Cardiac fibroblast (primary cell): ENCODE results near the gene DCC.

Experiments used
- DNase-seq, 2 donors: peaks; one replicate each; pipeline versions ENCODE4 v3.0.0 to v3.0.0-alpha.2; 2010; ENCODE audit warnings: low read depth in 2 of 2
- H3K4me3 ChIP-seq, 2 donors: replicated peaks in 1 of 2; 1 replicate in 1 of 2; 2 replicates in 1 of 2; pipeline ENCODE4 v1.5.1; 2011; ENCODE audit warnings: low read depth in 2 of 2, low read length in 2 of 2, mild to moderate bottlenecking in 2 of 2, moderate library complexity in 1 of 2
- TF ChIP-seq, protein P1 (sequence below): IDR thresholded peaks from one replicate; pipeline ENCODE4 v1.5.1; 2011; ENCODE audit warnings: low read depth, mild to moderate bottlenecking, low read length, inconsistent platforms

Gene DCC

DNA sequence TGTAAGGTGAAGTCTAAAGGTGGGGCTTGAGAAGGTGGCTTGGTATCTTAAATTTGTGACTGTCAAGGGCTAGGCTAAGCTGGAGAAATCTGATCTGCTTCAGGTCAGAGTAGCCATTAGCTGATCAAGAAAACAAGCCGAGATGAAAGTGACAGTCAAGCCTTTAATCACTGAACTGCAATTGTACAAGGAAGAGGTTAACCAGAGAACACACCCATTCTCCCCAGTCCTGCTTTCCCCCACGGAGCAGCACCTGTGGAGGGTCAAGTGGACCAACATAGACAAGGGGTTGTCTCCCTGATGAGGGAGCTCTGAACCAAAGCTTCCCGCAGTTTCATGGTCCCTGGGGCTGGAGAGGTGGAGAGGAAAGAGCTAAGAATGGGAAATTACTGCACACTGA lies 901.2 kb downstream of the DCC start:
- TF ChIP-seq, protein P1, sequence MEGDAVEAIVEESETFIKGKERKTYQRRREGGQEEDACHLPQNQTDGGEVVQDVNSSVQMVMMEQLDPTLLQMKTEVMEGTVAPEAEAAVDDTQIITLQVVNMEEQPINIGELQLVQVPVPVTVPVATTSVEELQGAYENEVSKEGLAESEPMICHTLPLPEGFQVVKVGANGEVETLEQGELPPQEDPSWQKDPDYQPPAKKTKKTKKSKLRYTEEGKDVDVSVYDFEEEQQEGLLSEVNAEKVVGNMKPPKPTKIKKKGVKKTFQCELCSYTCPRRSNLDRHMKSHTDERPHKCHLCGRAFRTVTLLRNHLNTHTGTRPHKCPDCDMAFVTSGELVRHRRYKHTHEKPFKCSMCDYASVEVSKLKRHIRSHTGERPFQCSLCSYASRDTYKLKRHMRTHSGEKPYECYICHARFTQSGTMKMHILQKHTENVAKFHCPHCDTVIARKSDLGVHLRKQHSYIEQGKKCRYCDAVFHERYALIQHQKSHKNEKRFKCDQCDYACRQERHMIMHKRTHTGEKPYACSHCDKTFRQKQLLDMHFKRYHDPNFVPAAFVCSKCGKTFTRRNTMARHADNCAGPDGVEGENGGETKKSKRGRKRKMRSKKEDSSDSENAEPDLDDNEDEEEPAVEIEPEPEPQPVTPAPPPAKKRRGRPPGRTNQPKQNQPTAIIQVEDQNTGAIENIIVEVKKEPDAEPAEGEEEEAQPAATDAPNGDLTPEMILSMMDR: no peak
- H3K4me3 ChIP-seq: no peak overlapping the region
- DNase-seq: no peak

DNA sequence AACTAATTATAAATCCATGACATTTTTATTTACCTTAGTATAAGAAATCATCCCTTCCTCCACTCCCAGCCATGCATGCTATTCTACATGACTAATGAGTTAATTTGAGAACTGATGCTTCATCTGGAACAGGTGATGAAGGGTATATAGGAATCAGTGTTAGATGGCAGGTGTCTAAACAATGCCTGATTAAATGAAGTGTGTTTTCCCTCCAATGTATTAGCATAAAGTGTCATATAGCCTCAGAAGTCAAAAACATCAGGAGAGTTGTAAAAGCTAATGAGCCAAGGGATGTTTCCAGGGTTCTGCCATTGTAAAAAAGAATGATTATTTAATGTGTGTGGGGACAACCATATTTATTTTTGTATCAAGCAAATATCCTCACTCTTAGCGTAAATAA lies 913.8 kb downstream of the DCC start:
- no peak overlapping the region for H3K4me3 ChIP-seq
- DNase-seq: no peak
- TF ChIP-seq, protein P1: no peak

GRCh38 chr18:53254265-53254664 lies 914.3 kb downstream of the DCC start:
- no peak overlapping the region for H3K4me3 ChIP-seq
- no peak for DNase-seq
- TF ChIP-seq, protein P1: no peak

DNA sequence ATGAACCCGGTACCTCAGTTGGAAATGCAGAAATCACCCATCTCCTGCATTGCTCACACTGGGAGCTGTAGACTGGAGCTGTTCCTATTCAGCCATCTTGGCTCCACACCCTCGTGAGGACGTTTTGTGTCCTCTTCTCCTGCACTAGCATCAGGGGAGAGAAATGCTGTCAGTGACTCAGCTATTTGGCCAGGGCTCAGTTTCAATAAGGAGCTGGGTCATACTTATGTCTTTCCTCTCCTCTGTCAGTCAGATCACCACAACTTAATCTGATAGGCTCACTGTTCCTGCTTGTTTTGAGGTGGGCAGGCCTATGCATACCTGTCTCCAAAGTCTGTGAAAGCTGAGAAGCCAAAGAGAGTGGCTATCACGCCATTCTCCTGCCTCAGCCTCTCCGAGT lies 921.2 kb downstream of the DCC start:
- DNase-seq: no peak
- TF ChIP-seq, protein P1: no peak
- H3K4me3 ChIP-seq: no peak overlapping the region

DNA sequence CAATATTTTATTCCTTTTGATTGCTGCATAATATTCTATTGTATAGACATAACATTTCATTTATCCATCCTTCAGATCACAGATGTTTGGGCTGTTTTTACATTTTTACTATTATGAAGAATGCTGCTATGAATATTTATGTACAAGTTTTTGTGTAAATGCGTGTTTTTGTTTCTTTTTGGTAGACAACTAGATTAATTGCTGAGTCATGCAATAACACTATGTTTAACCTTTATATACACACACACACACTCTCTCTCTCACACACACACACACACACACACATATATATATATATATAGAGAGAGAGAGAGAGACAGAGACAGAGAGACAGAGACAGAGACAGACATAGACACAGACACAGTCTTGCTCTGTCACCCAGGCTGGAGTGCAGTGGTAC lies 926.9 kb downstream of the DCC start:
- no peak overlapping the region for H3K4me3 ChIP-seq
- TF ChIP-seq, protein P1: no peak
- DNase-seq: no peak

GRCh38 chr18:53268455-53268854 lies 928.5 kb downstream of the DCC start:
- DNase-seq: no peak
- no peak overlapping the region for H3K4me3 ChIP-seq
- TF ChIP-seq, protein P1: no peak

DNA sequence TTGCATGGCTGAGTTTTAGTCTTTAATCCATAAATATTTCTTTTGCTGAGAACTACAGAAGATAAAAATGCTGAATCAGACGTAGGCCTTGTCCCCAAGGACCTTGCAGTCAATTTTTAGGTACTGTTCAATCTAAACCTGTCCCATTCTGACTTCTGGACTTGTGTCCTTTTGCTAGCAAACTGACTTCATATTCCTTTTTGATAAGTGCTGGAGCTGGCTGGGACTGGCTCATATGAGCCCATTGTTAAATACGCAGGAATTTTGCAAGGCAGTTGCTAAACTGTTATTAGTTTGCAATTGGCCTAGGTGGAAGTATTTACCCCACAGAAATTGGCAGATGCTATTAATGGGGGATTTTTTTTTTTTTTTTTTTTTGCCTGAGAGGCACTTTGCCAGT lies 941.4 kb downstream of the DCC start:
- no peak for DNase-seq
- TF ChIP-seq, protein P1: no peak
- H3K4me3 ChIP-seq: no peak overlapping the region
